Smooth muscle cell (in vitro differentiated cells): ENCODE data around the gene SH3RF3. TPM values are rescaled to one million over a fixed set of nuclear protein-coding genes. Genes with fewer than 3 reads are reported as not detected.

ENCODE experiments used
- DNase-seq: peaks from one replicate; lab custom pipeline; 2025; ENCODE audit not compliant: unreplicated experiment; lab: John Stamatoyannopoulos, UW
- H2AFZ ChIP-seq: fragments of 200-600 bp; sonication (generic); 2 replicates; pipeline ENCODE4 v1.6.0; 2016; ENCODE audit warnings: antibody characterized with exemption, low read depth, mild to moderate bottlenecking
- H3F3A ChIP-seq: fragments of 200-600 bp; sonication (generic); 2 replicates; pipeline ENCODE4 v1.6.0; 2017; ENCODE audit warnings: antibody characterized with exemption, low read depth
- H3K27ac ChIP-seq: fragments of 200-600 bp; sonication (generic); 2 replicates; pipeline ENCODE4 v1.5.1; 2016; ENCODE audit warnings: low read depth, mild to moderate bottlenecking
- H3K27me3 ChIP-seq: fragments of 200-600 bp; sonication (generic); 2 replicates; pipeline ENCODE4 v1.6.1; 2016; ENCODE audit warnings: low read depth, mild to moderate bottlenecking
- H3K36me3 ChIP-seq: fragments of 200-600 bp; sonication (generic); 2 replicates; pipeline ENCODE4 v1.5.1; 2016; ENCODE audit warnings: low read depth
- H3K4me1 ChIP-seq: fragments of 200-600 bp; sonication (generic); 2 replicates; pipeline ENCODE4 v1.5.1; 2016; ENCODE audit warnings: low read depth
- H3K4me2 ChIP-seq: fragments of 200-600 bp; sonication (generic); 2 replicates; pipeline ENCODE4 v1.6.0; 2016; ENCODE audit warnings: mild to moderate bottlenecking
- H3K4me3 ChIP-seq: fragments of 200-600 bp; sonication (generic); 2 replicates; pipeline ENCODE4 v1.5.1; 2016; ENCODE audit warnings: mild to moderate bottlenecking
- H3K79me2 ChIP-seq: fragments of 200-600 bp; sonication (generic); 2 replicates; pipeline ENCODE4 v1.6.0; 2016; ENCODE audit warnings: low read depth, mild to moderate bottlenecking
- H3K9ac ChIP-seq: fragments of 200-600 bp; sonication (generic); 2 replicates; pipeline ENCODE4 v1.6.0; 2016; ENCODE audit warnings: low read depth
- H3K9me3 ChIP-seq: fragments of 200-600 bp; sonication (generic); replicated peaks from 2 replicates; pipeline ENCODE4 v1.5.1; 2016; ENCODE audit warnings: low read depth
- H4K20me1 ChIP-seq: fragments of 200-600 bp; sonication (generic); 2 replicates; pipeline ENCODE4 v1.6.0; 2016; ENCODE audit warnings: low read depth
- CTCF ChIP-seq: fragments of 200-600 bp; sonication (generic); IDR thresholded peaks from 2 replicates; pipeline ENCODE4 v1.5.1; 2017; ENCODE audit warnings: borderline replicate concordance, mild to moderate bottlenecking, antibody characterized with exemption; ENCODE audit not compliant: insufficient read depth, poor library complexity, severe bottlenecking
- WGBS: methylation state at CpG from one replicate; pipeline ENCODE4 v1.1.7; 2016; ENCODE audit warnings: low lambda C conversion rate; 5-methylcytosine and 5-hydroxymethylcytosine counted together
- polyA plus RNA-seq: library from polyadenylated mRNA; unstranded; fragments of >200 nt; fragmentation: Nextera tagmentation; extraction: Ambion mirVana; gene quantifications from 2 replicates; pipeline ENCODE4 v1.2.1, GENCODE V29; 2016
- total RNA-seq: library from RNA; depleted of rRNA; stranded (reverse); fragments of >200 nt; gene quantifications from 2 replicates; pipeline ENCODE4 v1.2.3, GENCODE V29; 2014

SH3RF3 gene
- total and polyA plus RNA-seq, 2 experiments from 2014 or later: 6.6 to 11.8 TPM

GRCh38 chr2:109135359-109136197 lies 6.6 kb downstream of the SH3RF3 start:
- Histone ChIP-seq H3K27me3 (peaks cover 6% of the 10 kb centered on the region), H3K27ac (no peak overlapping the region), H4K20me1 (peaks cover 97% of the 10 kb centered on the region), H3F3A (no peaks in the 10 kb centered on the region), H3K9ac (no peak overlapping the region), H3K9me3 (no peaks in the 10 kb centered on the region), H3K4me1 (peaks cover 8% of the 10 kb centered on the region), H3K4me2 (no peak overlapping the region), H3K4me3 (no peak overlapping the region), H3K79me2 (peaks cover 97% of the 10 kb centered on the region), H2AFZ (no peak overlapping the region), H3K36me3 (no peaks in the 10 kb centered on the region)
- no peak for DNase-seq
- 76% methylated on average over 17 of the region's 17 CpGs for WGBS
- no peak for TF ChIP-seq CTCF

- Histone ChIP-seq H3K4me2 (no peak overlapping the region), H3K79me2 (peaks cover 95% of the 10 kb centered on the region), H3K27ac (no peak overlapping the region), H3K9ac (no peak overlapping the region), H3K4me3 (no peak overlapping the region), H3K36me3 (no peaks in the 10 kb centered on the region), H3K27me3 (no peaks in the 10 kb centered on the region), H2AFZ (no peak overlapping the region), H4K20me1 (peaks cover 97% of the 10 kb centered on the region), H3K9me3 (no peaks in the 10 kb centered on the region), H3F3A (no peaks in the 10 kb centered on the region), H3K4me1 (peaks cover 8% of the 10 kb centered on the region)
- TF ChIP-seq CTCF: no peak
- WGBS: 85% methylated on average over 7 of the region's 7 CpGs
- no peak for DNase-seq
Observed at GRCh38 chr2:109136542-109136941, 7.5 kb downstream of the SH3RF3 start.

- WGBS: 71% methylated on average over 6 of the region's 6 CpGs
- no peak for DNase-seq
Observed at GRCh38 chr2:109137616-109138015, 8.6 kb downstream of the SH3RF3 start.

More at GRCh38 chr2:109137616-109138015, 8.6 kb downstream of the SH3RF3 start:
- Histone ChIP-seq H3K4me2 (no peak overlapping the region), H3K4me1 (peaks cover 8% of the 10 kb centered on the region), H3K9ac (no peak overlapping the region), H3K36me3 (no peaks in the 10 kb centered on the region), H2AFZ (no peak overlapping the region), H3F3A (no peaks in the 10 kb centered on the region), H3K79me2 (peaks cover 95% of the 10 kb centered on the region), H3K4me3 (no peak overlapping the region), H4K20me1 (peaks cover 97% of the 10 kb centered on the region), H3K27ac (no peak overlapping the region), H3K9me3 (no peaks in the 10 kb centered on the region), H3K27me3 (no peaks in the 10 kb centered on the region)
- no peak for TF ChIP-seq CTCF
